B cell (primary cell): Measurements from ENCODE around the gene BRD9.

Experiments
- EZH2 ChIP-seq: IDR thresholded peaks from 2 replicates; pipeline ENCODE4 v1.6.1; 2012; ENCODE audit warnings: borderline replicate concordance, low read depth, mild to moderate bottlenecking, moderate library complexity, low read length; ENCODE audit not compliant: insufficient read depth, poor library complexity, severe bottlenecking
- TF ChIP-seq, protein P1 (sequence below): fragments of 200-600 bp; IDR thresholded peaks from one replicate; pipeline ENCODE4 v1.8.0; 2022; ENCODE audit warnings: antibody characterized with exemption, mild to moderate bottlenecking

- TF ChIP-seq EZH2 = no peak
- TF ChIP-seq, protein P1, sequence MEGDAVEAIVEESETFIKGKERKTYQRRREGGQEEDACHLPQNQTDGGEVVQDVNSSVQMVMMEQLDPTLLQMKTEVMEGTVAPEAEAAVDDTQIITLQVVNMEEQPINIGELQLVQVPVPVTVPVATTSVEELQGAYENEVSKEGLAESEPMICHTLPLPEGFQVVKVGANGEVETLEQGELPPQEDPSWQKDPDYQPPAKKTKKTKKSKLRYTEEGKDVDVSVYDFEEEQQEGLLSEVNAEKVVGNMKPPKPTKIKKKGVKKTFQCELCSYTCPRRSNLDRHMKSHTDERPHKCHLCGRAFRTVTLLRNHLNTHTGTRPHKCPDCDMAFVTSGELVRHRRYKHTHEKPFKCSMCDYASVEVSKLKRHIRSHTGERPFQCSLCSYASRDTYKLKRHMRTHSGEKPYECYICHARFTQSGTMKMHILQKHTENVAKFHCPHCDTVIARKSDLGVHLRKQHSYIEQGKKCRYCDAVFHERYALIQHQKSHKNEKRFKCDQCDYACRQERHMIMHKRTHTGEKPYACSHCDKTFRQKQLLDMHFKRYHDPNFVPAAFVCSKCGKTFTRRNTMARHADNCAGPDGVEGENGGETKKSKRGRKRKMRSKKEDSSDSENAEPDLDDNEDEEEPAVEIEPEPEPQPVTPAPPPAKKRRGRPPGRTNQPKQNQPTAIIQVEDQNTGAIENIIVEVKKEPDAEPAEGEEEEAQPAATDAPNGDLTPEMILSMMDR = no peak
These were observed 40.1 kb upstream of the BRD9 start for GRCh38 chr5:932628-933250.
